Pulmonary artery endothelial cell (primary cell): Measurements from ENCODE around the gene ZNF474. TPM values are rescaled to one million over a fixed set of nuclear protein-coding genes. Genes with fewer than 3 reads are reported as not detected.
"Not testable (repeated sequence)": the region's sequence is repeated elsewhere in the genome, so short reads cannot be mapped to it uniquely, and the experiment has no call there.

Source experiments
- DNase-seq: peaks from one replicate; pipeline ENCODE4 v3.0.0-alpha.2; 2011; ENCODE audit warnings: low read depth, low spot score
- total RNA-seq: library from RNA; depleted of rRNA; stranded (reverse); fragments of >200 nt; gene quantifications from 2 replicates; pipeline ENCODE4 v1.2.3, GENCODE V29; 2014

Gene ZNF474
- 0.07 TPM in 2 replicates for total RNA-seq

DNA sequence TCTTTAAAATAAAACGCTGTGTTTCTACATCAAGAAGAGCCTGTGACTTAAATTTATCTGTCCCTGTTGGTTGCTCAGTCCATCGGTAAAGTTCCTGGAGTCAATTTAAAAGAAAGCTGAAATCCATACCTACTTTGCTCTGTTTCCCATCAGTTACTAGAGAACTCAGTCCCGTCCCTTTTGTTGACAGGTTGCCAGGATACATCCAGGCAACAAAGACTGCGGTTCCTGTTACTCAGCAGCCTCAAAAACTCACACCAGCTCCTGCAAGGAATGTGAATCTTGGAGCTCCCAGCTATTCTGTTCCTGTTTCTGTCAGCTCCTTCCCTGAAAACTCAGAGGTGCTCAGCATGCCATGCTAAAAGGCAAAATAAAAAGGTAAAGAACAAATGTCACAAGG, at the start of gene ZNF474:
ZNF474 (plus strand) TSS at position 241 of the 400 bp plus-strand sequence. CDS start 22,445 bp downstream, outside the sequence.
- peak; percentile 75 for DNase-seq

DNA sequence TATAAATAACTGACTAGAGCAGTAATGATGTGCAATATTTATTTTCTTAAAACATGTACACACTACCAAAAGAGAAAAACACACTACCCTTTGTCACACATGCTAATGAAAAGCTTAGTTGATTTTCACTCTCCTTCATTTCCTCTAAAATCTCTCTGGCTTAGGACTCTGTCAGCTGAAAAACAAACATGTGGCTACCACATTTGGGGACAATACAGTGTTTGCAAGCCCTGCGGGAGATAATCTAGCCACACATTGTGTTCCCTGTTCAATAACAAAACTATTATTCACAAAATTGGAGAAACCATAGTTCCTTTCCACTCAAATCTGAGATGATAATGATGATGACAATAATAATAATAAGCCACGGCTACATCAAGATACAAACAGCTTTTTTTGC, 47.8 kb upstream of the ZNF474 start:
- no peak for DNase-seq

DNA sequence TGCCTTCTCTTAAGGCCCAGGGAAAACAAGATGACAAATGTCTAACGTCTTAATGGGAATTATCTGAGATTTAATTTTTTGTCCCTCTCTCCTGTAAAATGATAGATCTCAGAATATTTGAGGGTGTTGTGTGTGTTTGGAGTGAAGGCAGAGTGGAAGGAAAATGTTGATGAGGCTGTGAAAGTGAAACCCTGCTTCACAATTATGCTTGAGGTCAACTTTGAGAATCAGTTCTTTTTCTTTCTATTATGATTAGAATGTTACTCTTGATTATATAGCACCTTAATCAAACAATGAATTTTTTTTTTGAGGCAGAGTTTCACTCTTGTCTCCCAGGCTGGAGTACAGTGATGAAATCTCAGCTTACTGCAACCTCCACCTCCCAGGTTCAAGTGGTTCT, 45.8 kb upstream of the ZNF474 start:
- no peak for DNase-seq

DNA sequence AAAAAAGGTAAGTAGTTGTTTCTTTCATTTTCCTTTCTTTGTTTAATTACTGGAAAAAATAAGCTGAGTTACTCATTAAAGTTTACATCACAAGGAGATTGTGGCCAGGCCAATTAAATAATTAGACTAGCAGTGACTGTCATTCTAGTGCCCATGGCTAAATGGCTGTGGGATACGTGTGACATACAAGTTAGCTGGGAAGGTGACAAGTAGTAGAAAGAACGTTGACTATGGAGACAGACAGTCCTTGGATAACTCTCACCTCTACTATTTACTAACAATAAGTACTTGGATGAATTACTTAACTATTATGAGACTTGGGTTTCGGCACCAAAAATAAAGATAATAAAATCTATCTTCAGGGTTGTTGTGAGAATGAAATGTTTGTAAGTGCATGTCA, 44.3 kb upstream of the ZNF474 start:
- DNase-seq, result no peak

DNA sequence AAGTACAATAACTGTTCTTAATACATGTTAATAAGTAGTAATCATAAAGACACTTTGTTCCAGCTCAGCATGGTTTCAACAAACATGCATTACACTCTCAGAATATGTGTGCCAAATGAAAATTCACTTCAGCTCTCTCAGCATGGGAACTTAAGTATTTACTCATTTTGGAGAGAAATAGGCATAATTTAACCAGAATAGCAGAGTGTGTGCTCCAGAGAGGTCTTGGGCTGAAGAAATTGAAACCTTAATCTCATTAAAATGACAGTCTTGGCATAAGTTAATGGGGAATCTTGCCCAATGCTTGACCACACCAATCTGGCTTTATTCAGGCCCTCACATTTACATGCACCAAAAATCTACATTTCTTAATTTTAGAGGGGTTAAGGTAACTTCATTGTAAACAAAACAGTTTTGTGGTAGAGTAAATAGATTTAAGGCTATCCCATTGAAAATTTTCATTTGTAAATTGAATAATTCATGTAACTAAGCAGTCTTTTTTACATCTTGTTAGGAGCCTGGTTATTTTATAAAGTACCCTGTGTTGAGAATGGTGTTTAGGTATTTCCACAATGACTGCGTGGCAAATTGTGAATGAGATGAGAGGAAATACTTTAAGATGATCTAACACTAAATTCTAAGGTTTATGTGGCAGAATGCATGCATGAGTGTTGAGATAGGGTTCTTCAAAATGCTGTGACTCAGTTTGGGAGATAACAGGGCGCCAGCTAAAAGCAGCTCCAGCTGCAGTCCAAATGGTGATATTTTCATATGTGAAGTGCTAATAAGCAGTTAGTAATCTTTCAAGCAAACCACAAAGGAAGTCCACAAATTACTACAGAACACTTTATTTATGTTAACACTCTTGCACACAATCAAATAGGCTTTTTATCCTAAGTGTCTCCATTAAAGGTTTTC, 40.0 kb upstream of the ZNF474 start:
- DNase-seq, result no peak

DNA sequence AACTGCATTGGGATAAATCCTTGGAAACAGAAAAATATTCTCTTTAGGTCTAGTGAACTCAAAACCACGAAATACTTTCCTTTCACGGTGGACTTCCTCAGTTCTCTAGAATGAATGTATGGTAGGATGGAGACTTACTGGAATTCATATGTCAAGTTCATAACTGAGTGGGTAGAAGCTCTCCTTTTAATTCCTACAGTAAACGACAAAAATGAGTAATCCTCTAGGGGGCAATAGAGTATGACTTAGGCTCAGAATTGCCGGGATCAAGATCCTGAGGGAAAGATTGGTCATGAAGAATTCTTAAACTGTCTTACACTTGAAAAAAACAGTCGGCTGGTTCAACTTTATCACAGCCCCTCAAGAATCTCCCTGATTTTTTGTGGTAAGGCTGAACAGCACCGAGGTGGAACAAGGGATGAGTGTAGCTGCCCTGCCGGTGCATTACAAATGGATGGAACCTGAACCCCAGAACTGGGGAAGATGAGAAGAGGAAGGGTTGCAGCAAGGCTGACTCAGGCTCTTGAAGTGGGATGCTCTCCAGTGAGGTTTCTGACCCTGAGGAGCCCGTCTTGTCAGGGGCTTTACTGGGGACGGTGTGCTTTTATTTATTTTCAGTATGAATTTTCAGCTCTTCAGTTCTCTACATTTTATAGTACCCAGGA, 37.3 kb upstream of the ZNF474 start:
- no peak for DNase-seq

DNA sequence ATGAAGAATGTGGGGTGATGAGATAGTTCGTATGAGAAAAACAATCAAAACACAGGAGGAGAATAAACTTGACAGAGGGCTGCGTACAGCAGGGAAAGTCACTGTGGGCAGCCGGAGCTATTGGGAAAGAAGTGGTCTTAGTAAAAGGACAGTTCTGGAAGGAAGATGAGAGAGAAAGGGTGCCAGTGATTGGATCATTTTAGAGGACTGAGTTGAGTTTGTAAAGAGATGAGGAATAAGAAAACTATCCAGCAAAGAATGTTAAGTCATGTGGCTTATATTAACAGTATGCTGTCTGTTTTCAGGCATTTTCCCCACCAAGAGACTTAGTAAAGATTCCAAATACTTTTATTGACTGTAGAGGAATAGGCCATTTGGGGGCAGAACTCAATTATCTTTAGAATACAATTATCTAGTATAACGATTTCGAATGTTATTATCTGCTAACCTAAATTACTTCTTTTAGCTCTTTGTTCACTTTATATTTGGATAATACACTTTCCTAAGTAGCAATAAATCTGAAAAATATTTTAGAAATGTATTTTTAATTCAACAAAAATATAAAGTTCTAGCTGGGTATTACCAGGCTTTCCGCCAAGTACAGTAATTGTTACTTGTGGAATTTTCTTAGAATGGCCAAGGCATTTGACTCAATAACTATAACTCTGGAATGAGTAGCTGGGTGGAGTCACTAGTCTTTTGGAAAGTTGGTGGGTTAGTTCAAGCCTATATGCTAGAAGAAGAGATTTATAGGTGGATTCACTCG, 35.7 kb upstream of the ZNF474 start:
- DNase-seq, result no peak

DNA sequence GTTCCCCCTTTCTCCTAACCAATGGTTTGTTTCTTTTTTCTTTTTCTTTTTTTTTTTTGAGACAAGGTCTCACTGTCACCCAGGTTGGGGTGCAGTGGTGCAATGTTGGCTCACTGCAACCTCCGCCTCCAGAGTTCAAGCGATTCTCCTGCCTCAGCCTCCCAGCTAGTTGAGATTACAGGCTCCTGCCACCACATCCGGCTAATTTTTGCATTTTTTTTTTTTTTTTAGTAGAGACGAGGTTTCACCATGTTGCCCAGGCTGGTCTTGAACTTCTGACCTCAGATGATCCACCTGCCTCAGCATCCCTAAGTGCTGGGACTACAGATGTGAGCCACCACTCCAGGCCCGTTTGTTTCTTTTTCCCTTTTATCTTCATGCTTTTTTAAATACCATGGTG, 35.1 kb upstream of the ZNF474 start:
- DNase-seq, result not testable (repeated sequence)

DNA sequence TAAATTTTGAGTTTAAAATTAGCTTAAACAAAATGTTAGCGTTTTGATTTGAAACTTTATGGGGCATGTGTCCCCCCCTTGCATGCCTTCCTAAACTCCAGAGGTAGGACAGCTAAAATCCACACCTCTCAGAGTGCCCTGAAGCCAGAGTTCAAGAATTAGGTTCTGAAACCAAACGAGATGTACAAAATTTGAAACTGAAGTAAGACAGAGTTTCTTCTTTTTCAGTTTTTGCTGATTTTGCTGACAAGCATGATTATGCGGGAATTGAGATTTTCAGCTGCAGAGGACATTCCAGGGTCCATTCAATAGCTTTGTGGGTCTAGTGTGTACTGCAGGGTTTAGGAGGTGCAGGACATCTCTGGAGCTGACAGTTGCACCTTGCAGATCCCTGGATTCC, 34.2 kb upstream of the ZNF474 start:
- DNase-seq, result no peak

DNA sequence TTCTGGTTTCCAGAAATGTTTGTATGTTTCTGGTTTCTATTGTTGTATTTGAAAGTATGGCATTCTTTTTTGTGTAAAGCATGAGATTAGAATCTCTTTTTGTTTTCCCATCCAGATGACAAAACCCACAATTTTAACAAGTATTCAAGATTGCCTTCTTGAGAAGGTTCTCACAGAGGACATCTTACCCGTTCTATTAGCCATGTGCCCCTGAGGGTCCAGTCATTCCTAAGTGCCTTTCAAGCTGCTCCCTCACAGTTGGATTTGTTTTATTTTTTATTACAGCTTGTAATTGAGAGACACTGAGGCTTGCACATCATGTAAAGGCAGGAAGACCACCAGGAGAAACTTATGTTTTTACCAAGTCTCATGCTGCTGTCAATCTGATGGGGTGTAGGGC, 32.0 kb upstream of the ZNF474 start:
- DNase-seq, result no peak

DNA sequence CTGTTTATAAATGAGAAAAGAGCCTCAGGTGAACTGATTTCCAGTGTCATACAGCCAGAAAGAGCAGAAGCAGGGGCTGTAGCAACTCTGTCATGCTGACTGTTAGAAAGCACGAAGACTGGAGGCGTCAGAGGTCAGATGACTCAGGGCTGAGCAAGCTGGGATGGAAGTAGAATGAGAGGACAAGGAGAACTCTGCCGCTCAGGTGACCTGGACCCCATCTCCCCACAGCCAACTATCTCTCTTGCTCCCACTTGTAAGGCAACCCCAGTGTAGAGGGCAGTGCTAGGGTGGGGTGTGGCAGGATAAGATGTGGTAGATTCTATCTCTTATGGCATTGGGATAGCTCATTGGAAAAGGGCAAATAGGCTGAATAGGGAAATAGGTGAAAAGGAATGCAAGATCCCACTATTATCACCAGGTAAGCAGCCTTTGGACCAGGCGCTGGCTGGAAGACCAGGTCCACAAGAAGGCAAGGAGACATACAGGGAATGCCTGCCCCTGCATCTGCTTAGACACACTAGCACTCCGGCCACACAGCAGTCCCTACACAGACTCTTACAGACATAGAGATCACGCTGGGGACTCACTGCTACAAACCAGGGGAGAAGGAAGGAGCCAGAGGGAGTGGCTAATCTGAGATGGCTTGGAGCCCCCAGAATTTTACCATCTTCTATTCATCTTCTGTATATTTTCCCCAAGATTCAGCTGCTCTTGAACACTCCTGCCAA, 30.1 kb upstream of the ZNF474 start:
- DNase-seq, result no peak

DNA sequence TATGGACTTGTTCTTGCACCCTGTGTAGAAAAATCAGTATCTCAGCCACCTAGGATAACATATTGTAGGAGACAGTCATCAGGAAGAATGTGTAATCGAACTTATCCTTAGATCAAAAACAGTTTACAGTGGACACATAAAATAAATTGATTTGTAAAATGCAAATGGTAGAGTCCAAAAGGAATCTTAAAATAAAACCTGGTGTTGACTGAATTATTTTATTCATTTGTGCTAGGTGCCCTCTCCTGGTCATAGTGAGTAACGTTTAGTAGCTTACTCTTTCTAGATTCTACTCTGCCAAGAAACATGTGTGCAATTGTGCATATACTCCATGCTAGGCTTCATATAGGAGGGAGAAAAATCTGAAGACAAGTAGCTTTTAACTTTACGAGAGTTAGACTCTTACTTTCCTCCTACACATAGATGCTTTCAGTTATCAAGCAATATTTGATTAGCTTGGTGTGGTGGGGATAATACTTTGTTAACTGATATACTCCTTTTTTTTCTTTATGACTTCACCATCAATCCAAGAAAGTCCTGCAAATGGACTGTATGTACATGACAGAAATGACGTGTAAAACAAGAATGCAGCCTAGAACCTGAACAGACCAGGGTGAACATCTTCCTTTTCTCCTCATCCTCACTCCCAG, 27.6 kb upstream of the ZNF474 start:
- no peak for DNase-seq

DNA sequence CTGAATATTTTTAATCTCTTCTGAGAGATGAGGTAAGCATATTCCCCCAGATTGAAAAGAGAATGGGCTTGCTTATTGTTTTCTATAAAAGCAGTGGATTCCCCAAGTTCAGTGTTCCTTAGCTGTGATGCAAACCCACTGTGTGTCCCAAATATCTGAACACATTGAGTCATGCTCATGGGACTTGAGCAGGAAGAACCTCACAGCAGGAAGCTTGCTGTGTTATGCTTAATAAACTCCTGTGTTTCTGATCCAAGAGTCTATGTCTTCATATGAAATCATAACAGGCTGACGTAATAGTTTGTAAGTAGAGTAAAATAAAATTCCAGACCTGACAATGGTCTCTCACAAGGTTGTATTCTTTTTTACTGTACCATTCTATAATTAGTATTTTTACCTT, 26.5 kb upstream of the ZNF474 start:
- DNase-seq, result no peak

DNA sequence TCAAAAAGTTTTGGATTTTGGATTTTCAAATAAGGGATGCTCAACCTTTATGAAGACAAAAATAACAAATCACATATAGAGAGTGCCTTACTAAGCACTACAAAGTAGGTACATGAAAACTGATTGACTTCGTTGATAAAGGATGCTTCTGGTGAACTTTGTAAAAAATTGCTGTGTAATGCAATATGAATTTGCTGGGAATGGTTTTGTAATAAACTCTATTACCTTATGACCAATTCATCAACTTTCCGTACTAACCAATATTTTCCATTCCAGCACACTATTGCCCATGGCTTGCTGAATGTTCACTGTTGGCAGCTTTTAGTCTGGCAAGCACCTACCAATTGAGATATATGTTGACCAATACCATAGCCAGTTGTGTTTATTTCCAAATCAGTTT, 23.4 kb upstream of the ZNF474 start:
- no peak for DNase-seq

DNA sequence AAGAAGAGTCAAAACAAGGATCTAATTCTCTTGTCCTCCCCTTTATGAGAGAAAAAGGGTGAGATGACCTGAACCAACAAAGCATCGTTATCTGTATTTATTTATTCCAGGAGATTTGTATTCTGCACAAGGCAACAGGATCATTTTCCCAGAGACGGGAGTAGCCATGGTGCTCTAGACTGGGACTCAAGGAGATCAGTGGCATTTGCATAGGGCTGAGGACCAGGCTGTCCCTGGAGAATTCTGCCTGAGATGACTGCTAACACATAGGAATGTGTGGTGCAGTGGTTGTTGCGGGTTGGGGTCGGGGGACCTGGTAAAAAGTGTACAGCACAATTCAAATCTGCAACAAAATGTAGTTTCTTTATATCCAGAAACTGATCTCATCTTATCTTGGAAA, 22.3 kb upstream of the ZNF474 start:
- no peak for DNase-seq

DNA sequence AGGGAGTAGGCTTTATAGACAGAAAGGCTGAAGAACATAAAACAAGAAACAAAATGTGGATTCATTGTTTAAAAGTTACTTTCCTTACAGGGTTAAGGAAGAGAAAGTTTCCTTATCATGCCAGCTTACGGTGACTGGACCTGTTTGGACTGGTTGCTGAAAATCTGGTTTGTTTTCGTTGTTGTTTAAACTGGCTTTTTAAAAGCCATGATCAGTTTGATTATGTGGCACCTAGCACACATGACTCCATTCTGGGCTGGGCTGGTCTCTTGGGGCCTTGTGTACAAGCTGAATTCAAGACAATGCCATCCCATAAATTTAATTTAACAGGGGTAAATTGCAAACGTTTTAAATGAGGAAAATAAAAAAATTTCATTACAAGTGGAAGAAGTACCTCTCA, 18.4 kb upstream of the ZNF474 start:
- no peak for DNase-seq

DNA sequence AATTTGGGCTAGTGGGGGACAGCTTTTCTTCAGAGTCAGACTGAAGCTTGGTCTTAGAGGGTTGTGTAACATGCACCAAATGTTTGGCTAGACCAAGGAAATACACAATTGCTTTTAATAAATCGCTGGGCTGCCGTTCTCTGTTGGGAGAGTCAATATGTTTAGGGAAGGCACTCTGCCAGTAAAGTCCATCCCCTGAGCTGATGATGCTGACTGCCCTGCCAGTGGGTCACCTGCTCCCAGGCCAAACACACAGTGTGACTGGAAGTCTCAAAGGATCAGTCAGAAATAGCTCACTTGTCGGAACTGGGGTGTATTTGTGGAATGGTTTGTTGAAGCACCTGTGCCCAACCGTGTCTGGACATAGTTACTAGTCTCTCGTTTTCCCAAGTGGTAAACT, 17.9 kb upstream of the ZNF474 start:
- DNase-seq, result no peak

DNA sequence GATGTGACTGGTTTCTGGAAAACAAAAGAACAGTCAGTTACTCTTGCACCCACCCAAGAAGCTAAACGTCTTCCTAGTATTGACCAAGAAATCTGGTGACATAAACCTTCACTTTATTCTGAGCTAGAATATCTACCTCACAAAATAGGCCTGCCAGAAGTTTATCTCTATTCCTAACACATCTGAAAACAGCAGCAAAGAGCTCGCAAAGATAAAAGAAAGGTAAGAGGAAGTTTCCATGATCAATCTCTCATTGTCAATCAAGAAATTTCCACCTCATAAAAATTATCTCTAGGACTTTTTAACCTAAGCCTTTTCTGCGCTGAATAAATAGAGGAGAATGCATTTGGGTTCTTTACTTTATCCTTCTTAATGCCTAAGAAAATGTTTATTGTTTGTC, 17.3 kb upstream of the ZNF474 start:
- no peak for DNase-seq

DNA sequence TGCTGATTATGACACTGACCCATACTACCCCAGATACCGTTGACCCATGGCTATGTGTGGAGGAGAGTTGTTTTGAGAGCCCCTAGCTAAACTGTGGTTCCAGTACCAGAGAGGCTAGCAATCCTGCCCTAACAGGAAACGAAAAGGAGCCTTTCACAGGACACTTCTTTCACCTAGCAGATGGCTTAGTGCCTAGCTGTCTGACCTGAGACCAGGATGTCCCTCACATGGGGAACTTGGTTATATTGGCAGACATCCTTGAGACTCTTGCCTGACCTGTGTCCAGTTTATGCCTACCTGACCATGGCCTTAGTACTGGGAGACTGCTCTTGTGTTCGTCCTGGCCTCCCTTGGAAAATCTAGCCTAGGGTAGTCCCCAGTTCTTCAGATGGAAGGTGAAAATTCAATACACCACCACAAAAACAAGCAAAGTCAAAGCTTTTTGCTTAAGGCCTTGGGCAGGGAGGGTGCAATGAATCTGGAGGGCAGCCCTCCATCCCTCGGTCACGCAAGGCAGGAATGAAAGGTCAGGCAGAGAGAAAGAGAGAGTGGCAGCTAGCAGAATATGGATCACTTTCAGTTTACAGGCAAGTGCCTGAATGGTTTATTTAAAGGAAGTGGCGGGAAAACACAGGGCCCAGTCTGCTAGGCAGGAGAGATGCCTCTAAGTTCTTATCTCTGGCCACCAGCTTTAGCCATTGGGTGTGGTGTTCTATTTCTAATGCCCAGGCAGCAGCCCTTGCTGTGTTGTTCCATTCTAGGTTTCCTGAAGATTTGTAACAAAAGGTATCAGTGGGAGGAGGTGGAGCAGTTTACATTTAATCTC, 16.4 kb upstream of the ZNF474 start:
- no peak for DNase-seq

DNA sequence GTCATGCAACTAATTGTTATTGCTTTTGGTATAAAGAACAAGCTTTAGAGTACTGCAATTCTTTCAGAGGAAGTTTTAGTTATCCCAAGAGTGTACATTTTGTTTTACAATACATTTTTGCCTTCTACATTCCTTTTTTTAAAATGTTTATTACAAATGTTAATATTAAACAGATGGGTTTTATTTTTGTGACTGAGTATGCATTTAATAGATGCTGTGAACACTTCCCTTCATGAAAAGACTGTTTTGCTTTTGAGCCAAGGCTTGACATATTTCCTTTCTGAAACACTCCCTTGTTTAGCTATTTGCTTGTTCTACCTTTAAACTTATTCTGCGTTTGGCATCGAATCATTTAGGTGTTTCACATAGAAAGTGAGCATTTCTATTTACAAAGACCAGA, 14.8 kb upstream of the ZNF474 start:
- DNase-seq, result no peak
